Prostate gland (tissue), 2 donors: ENCODE results near the gene KBTBD3. TPM values are rescaled to one million over a fixed set of nuclear protein-coding genes. Genes with fewer than 3 reads are reported as not detected.

Experiments used
- DNase-seq: peaks from one replicate; pipeline ENCODE4 v3.0.0-alpha.2; 2019; ENCODE audit warnings: low spot score
- H3K27ac ChIP-seq, 2 donors: fragments of 200-600 bp; sonication (generic); 2 replicates each; pipeline ENCODE4 v1.5.1; 2017 to 2019
- H3K27me3 ChIP-seq: fragments of 200-600 bp; sonication (generic); replicated peaks from 2 replicates; pipeline ENCODE4 v1.5.1; 2019; ENCODE audit not compliant: insufficient read depth
- H3K36me3 ChIP-seq, 2 donors: fragments of 200-600 bp; sonication (generic); 1 replicate in 1 of 2; 2 replicates in 1 of 2; pipeline versions ENCODE4 v1.5.1 to v1.8.1; 2017 to 2019
- H3K4me1 ChIP-seq: fragments of 200-600 bp; sonication (generic); replicated peaks from 2 replicates; pipeline ENCODE4 v1.5.1; 2019
- H3K4me3 ChIP-seq, 2 donors: fragments of 200-600 bp; sonication (generic); 2 replicates each; pipeline ENCODE4 v1.5.1; 2017 to 2019
- H3K9me3 ChIP-seq: fragments of 200-600 bp; sonication (generic); 2 replicates; pipeline ENCODE4 v1.5.1; 2017
- CTCF ChIP-seq, 4 experiments: fragments of 200-600 bp in 2 of 4; fragments of 450-650 bp in 2 of 4; sonication (generic) in 2 of 4; IDR thresholded peaks; 1 replicate in 3 of 4; 2 replicates in 1 of 4; pipeline ENCODE4 v1.5.1; 2016 to 2019; ENCODE audit warnings: antibody characterized with exemption in 4 of 4, mild to moderate bottlenecking in 2 of 4, moderate library complexity in 2 of 4
- POLR2A ChIP-seq: fragments of 450-650 bp; IDR thresholded peaks from one replicate; pipeline ENCODE4 v1.6.1; 2016; ENCODE audit warnings: antibody characterized with exemption, mild to moderate bottlenecking
- POLR2AphosphoS5 ChIP-seq: sonication (generic); formaldehyde crosslinking; IDR thresholded peaks from one replicate; pipeline ENCODE4 v1.6.1; 2017; ENCODE audit warnings: antibody characterized with exemption
- WGBS: methylation state at CpG from one replicate; pipeline ENCODE4 v1.1.5; 2018; 5-methylcytosine and 5-hydroxymethylcytosine counted together
- intact Hi-C: fragments of 100-400 bp; cut with DNase I; formaldehyde crosslinking; loops from one replicate; pipeline ENCODE4 v1.14.2; 2022
- total RNA-seq, 2 donors: library from RNA; depleted of rRNA; stranded (reverse); fragments of >200 nt; gene quantifications; one replicate each; pipeline ENCODE4 v1.1.0, GENCODE V29; 2016

The KBTBD3 gene
- total RNA-seq, 2 donors from 2014 or later: 3.8 to 7.3 TPM

DNA sequence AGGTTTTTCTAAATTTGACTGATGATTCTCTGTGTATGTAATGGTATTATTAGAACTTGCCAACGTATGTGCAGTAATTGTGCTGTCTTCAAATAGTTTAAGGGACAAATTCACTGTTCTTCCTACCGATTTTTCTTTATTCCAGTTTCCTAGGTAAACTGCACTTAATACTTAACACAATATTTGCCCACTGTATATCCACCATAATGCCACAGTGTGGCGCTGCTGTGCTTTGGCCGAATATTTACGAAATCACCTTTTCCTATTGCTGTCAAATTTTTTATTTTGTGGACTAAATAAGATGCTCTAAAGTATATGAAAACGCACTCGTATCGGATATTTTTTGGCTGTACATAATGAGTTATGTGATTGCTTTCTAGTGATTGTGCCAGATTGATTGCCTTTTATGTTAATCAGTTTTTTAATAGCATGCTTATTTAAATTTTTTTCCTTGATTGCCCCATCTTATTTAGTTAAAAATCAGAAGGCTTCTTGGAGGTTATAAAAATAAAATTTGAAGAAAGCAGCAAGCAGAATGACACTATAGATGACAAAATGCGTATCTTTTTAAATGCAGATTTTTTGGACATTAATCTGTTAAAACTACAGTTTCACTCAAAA lies 10.8 kb upstream of the KBTBD3 start:
- DNase-seq: peak; percentile 45
- intact Hi-C loops: no loop called here
- H3K4me1 ChIP-seq: no peaks in the 10 kb centered on the region
- H3K27me3 ChIP-seq: no peaks in the 10 kb centered on the region
- 27% methylated on average over 9 of the region's 9 CpGs for WGBS
- no peak overlapping the region for H3K4me3 ChIP-seq
- TF ChIP-seq CTCF (IDR thresholded peaks at IDR 0.05) (peak in 3 of 4 experiments; percentile 69 to 84 (median 78)), POLR2A (no peak), POLR2AphosphoS5 (peak; percentile 33)
- no peak overlapping the region for H3K27ac ChIP-seq
- no peaks in the 10 kb centered on the region for H3K9me3 ChIP-seq
- H3K36me3 ChIP-seq: peaks cover 0 to 6% of the 10 kb centered on the region in 2 donors

GRCh38 chr11:106086850-106087249 lies 9.7 kb upstream of the KBTBD3 start:
- no peaks in the 10 kb centered on the region for H3K9me3 ChIP-seq
- H3K4me1 ChIP-seq: no peaks in the 10 kb centered on the region
- no peaks in the 10 kb centered on the region for H3K27me3 ChIP-seq
- intact Hi-C loops: no loop called here
- no peak for TF ChIP-seq POLR2A
- TF ChIP-seq CTCF (IDR thresholded peaks at IDR 0.05): no peak
- no peak for TF ChIP-seq POLR2AphosphoS5
- 54% methylated on average over 2 of the region's 2 CpGs for WGBS
- no peak for DNase-seq
- peaks cover 0 to 6% of the 10 kb centered on the region in 2 donors for H3K36me3 ChIP-seq
- no peak overlapping the region for H3K4me3 ChIP-seq
- no peak overlapping the region for H3K27ac ChIP-seq

- no peak for TF ChIP-seq CTCF (IDR thresholded peaks at IDR 0.05)
- Histone ChIP-seq H3K4me3 (no peak overlapping the region), H3K9me3 (no peaks in the 10 kb centered on the region), H3K36me3 (no peaks in the 10 kb centered on the region), H3K27me3 (no peaks in the 10 kb centered on the region), H3K4me1 (no peaks in the 10 kb centered on the region), H3K27ac (no peak overlapping the region)
- no peak for DNase-seq
- intact Hi-C loops: no loop called here
- 100% methylated on average over 1 of the region's 1 CpG for WGBS
Measured at GRCh38 chr11:106086135-106086534, 9.0 kb upstream of the KBTBD3 start.

DNA sequence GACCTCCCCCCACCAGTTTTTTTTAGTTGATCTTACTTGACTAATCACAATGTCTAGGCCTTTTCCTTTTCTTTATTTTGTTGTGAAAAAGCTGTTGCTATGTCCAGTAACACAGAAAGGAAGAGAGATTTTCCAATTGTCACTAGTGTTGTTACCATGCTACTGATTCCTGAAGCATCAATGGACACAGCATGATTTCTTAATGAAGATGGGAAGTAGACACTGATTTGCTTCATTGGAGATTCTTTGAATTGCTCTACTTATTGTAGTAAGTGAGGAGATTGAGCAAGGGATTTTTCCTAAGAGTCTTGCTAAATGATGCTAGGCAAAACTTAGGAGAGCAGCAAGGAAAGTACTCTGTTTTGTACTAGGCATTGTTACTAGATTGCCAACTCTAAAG lies 4.9 kb upstream of the KBTBD3 start:
- Histone ChIP-seq H3K4me3 (no peak overlapping the region), H3K36me3 (no peaks in the 10 kb centered on the region), H3K9me3 (no peaks in the 10 kb centered on the region), H3K27me3 (no peaks in the 10 kb centered on the region), H3K4me1 (no peaks in the 10 kb centered on the region), H3K27ac (no peak overlapping the region)
- DNase-seq: no peak
- no peak for TF ChIP-seq CTCF (IDR thresholded peaks at IDR 0.05)
- no peak for TF ChIP-seq POLR2A
- no peak for TF ChIP-seq POLR2AphosphoS5
- intact Hi-C loops: no loop called here
